Prostate gland (tissue), 2 donors: Measurements from ENCODE around the gene COMMD9.

Experiments
- CTCF ChIP-seq, 4 experiments: fragments of 200-600 bp in 2 of 4; fragments of 450-650 bp in 2 of 4; sonication (generic) in 2 of 4; IDR thresholded peaks; 1 replicate in 3 of 4; 2 replicates in 1 of 4; pipeline ENCODE4 v1.5.1; 2016 to 2019; ENCODE audit warnings: antibody characterized with exemption in 4 of 4, mild to moderate bottlenecking in 2 of 4, moderate library complexity in 2 of 4
- POLR2A ChIP-seq: fragments of 450-650 bp; IDR thresholded peaks from one replicate; pipeline ENCODE4 v1.6.1; 2016; ENCODE audit warnings: antibody characterized with exemption, mild to moderate bottlenecking
- POLR2AphosphoS5 ChIP-seq: sonication (generic); formaldehyde crosslinking; IDR thresholded peaks from one replicate; pipeline ENCODE4 v1.6.1; 2017; ENCODE audit warnings: antibody characterized with exemption

GRCh38 chr11:36282926-36283325 lies 6.3 kb downstream of the COMMD9 start:
- TF ChIP-seq CTCF (IDR thresholded peaks at IDR 0.05) (no peak), POLR2AphosphoS5 (no peak), POLR2A (no peak)
